Measurements from ENCODE around the gene NR3C2. TPM values are rescaled to one million over a fixed set of nuclear protein-coding genes. Genes with fewer than 3 reads are reported as not detected.

NR3C2 gene
- total and polyA plus RNA-seq, 12 donors = 2.2 to 28.6 (median 23.3) TPM

- peaks cover under 1 to 45% (median 12%) of the 10 kb centered on the region in 9 donors for H3K4me1 ChIP-seq
- H3K36me3 ChIP-seq = no peaks in the 10 kb centered on the region
- no peaks in the 10 kb centered on the region for H3K27me3 ChIP-seq
- 46 to 47% methylated on average over 1 of the region's 1 CpG for WGBS, 2 donors
- H3K9me3 ChIP-seq = no peaks in the 10 kb centered on the region
- H3K27ac ChIP-seq = peak overlapping the region in 1 of 10 donors; percentile 7
- DNase-seq (no peak), ATAC-seq (no peak)
- no peak overlapping the region for H3K4me3 ChIP-seq
- intact Hi-C loops (cut with DNase I) = no loop called here
- no peak for TF ChIP-seq CTCF (IDR thresholded peaks at IDR 0.05)
Measured at GRCh38 chr4:148034813-148035212, 407.4 kb downstream of the NR3C2 start.

GRCh38 chr4:148030193-148030873 lies 411.9 kb downstream of the NR3C2 start:
- Histone ChIP-seq H3K27me3 (no peaks in the 10 kb centered on the region), H3K9me3 (peaks cover 0 to 13% (median 0%) of the 10 kb centered on the region in 11 donors), H3K27ac (no peak overlapping the region), H3K4me1 (peaks cover 0 to 44% (median 6%) of the 10 kb centered on the region in 9 donors), H3K36me3 (peaks cover 0 to 5% (median 0%) of the 10 kb centered on the region in 9 donors), H3K4me3 (no peak overlapping the region)
- TF ChIP-seq CTCF (IDR thresholded peaks at IDR 0.05) = no peak
- WGBS, 2 donors = 60 to 61% methylated on average over 2 of the region's 2 CpGs
- DNase-seq (no peak), ATAC-seq (peak in 4 of 8 donors; percentile 10 to 55 (median 32))
- intact Hi-C loops (cut with DNase I) = no loop called here

- H3K4me3 ChIP-seq = no peak overlapping the region
- peaks cover 0 to 39% (median 4%) of the 10 kb centered on the region in 9 donors for H3K4me1 ChIP-seq
- ATAC-seq (no peak), DNase-seq (no peak)
- peaks cover 0 to 5% (median 0%) of the 10 kb centered on the region in 9 donors for H3K36me3 ChIP-seq
- H3K9me3 ChIP-seq = peaks cover 0 to 13% (median 0%) of the 10 kb centered on the region in 11 donors
- no peak for TF ChIP-seq CTCF (IDR thresholded peaks at IDR 0.05)
- H3K27ac ChIP-seq = no peak overlapping the region
- 85 to 86% methylated on average over 3 of the region's 3 CpGs for WGBS, 2 donors
- no peaks in the 10 kb centered on the region for H3K27me3 ChIP-seq
- intact Hi-C loops (cut with DNase I) = no loop called here
Measured at GRCh38 chr4:148029781-148030180, 412.4 kb downstream of the NR3C2 start.

Measured in heart right ventricle (tissue), 16 donors.